GM23338 (cell line): ENCODE measurements around the gene FBXL14.

ENCODE experiments used
- EZH2phosphoT487 ChIP-seq: fragments of 200-600 bp; sonication (generic); IDR thresholded peaks from one replicate; pipeline ENCODE4 v1.8.1; 2018; ENCODE audit warnings: antibody characterized with exemption; ENCODE audit not compliant: unreplicated experiment
- POLR2AphosphoS5 ChIP-seq: IDR thresholded peaks from 2 replicates; pipeline ENCODE4 v1.6.1; 2016; ENCODE audit warnings: antibody characterized with exemption, low read depth
- TF ChIP-seq, protein P1 (sequence below), 2 experiments: fragments of 200-600 bp in 1 of 2; sonication (generic) in 1 of 2; conservative IDR thresholded peaks; 2 replicates each; pipeline versions ENCODE4 v1.5.1 to v1.6.1; 2016 to 2017; ENCODE audit warnings: antibody characterized with exemption in 2 of 2, low read depth in 2 of 2, mild to moderate bottlenecking in 2 of 2, moderate library complexity in 1 of 2
- TF ChIP-seq, protein P2 (sequence below): IDR thresholded peaks from one replicate; pipeline ENCODE4 v1.6.1; 2018; ENCODE audit warnings: antibody characterized with exemption; ENCODE audit not compliant: unreplicated experiment

DNA sequence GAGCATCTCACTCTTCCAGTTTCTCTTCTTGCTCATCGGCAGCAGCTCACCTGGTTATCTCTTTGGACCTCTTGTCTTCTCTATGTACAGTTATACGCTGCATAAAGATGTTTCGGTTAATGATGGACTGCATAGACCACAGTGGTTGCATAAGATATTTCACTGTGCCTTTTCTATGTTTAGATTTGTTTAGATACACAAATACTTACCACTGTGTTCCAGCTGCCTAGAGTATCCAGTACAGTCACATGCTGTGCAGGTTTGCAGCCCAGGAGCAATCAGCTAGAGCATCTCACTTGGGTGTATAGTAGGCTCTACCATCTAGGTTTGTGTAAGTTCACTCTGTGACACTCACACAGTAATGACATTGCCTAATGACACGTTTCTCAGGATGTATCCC, 57.6 kb downstream of the FBXL14 start:
- TF ChIP-seq, protein P1, sequence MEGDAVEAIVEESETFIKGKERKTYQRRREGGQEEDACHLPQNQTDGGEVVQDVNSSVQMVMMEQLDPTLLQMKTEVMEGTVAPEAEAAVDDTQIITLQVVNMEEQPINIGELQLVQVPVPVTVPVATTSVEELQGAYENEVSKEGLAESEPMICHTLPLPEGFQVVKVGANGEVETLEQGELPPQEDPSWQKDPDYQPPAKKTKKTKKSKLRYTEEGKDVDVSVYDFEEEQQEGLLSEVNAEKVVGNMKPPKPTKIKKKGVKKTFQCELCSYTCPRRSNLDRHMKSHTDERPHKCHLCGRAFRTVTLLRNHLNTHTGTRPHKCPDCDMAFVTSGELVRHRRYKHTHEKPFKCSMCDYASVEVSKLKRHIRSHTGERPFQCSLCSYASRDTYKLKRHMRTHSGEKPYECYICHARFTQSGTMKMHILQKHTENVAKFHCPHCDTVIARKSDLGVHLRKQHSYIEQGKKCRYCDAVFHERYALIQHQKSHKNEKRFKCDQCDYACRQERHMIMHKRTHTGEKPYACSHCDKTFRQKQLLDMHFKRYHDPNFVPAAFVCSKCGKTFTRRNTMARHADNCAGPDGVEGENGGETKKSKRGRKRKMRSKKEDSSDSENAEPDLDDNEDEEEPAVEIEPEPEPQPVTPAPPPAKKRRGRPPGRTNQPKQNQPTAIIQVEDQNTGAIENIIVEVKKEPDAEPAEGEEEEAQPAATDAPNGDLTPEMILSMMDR (conservative IDR thresholded peaks at IDR 0.05; ENCODE audit: low read depth in 2 of 2), result no peak
- TF ChIP-seq POLR2AphosphoS5 (no peak), EZH2phosphoT487 (no peak)
- TF ChIP-seq, protein P2, sequence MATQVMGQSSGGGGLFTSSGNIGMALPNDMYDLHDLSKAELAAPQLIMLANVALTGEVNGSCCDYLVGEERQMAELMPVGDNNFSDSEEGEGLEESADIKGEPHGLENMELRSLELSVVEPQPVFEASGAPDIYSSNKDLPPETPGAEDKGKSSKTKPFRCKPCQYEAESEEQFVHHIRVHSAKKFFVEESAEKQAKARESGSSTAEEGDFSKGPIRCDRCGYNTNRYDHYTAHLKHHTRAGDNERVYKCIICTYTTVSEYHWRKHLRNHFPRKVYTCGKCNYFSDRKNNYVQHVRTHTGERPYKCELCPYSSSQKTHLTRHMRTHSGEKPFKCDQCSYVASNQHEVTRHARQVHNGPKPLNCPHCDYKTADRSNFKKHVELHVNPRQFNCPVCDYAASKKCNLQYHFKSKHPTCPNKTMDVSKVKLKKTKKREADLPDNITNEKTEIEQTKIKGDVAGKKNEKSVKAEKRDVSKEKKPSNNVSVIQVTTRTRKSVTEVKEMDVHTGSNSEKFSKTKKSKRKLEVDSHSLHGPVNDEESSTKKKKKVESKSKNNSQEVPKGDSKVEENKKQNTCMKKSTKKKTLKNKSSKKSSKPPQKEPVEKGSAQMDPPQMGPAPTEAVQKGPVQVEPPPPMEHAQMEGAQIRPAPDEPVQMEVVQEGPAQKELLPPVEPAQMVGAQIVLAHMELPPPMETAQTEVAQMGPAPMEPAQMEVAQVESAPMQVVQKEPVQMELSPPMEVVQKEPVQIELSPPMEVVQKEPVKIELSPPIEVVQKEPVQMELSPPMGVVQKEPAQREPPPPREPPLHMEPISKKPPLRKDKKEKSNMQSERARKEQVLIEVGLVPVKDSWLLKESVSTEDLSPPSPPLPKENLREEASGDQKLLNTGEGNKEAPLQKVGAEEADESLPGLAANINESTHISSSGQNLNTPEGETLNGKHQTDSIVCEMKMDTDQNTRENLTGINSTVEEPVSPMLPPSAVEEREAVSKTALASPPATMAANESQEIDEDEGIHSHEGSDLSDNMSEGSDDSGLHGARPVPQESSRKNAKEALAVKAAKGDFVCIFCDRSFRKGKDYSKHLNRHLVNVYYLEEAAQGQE, result no peak
